Measurements from ENCODE around the gene NCKAP5L.
"Not testable (repeated sequence)": the region's sequence is repeated elsewhere in the genome, so short reads cannot be mapped to it uniquely, and the experiment has no call there.

NCKAP5L gene

DNA sequence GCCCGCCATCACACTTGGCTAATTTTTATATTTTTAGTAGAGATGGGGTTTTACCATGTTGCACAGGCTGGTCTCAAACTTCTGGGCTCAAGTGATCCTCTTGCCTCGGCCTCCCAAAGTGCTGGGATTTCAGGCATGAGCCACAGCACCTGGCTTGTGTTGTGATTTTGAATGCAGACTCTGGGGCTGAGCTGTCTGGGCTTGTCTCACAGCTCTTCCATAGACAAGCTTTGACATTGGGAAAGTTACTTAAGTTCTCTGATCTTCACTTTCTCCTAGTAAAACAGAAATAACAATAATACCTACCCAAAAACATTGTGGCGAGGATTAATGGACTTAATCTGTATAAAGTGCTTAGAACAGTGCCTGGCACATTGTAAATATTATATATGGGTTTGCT, 50.9 kb downstream of the NCKAP5L start:
- DNase-seq, result no peak

DNA sequence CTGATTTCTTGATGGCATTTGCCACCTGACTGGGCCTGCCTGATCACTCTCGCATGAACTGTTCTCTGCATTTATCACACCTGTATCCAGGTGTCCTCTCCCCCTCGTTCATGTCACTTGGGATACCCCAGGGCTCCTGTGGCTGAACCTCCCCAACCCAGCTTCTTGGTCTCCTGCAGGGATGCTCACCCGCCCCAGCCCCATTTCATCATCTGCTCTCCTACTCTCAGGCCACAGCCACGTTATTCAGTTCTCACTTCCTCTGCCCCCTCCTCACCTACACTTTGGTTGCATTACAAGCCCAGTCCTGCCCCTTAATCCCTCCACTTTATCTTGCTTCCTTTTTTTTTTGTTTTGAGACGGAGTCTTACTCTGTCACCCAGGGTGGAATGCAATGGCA, 51.4 kb downstream of the NCKAP5L start:
- no peak for DNase-seq

DNA sequence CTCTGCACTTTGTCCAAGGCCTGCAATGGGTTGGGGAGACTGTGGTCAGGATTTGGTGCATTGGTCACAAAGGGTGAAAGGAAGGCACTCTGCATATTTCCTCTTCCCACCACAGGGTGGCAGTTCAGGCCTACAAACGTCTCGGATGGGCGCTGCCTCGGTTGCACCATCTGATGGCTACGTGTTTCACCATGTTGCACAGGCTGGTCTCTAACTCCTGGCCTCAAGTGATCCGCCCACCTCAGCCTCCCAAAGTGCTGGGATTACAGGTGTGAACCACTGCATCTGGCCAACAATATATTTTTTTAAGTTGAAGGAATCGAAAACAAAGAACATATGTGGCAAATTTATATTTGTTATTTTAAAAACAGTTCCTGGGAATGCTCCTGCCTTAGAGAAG, 51.8 kb downstream of the NCKAP5L start:
- peak; percentile 82 for DNase-seq

DNA sequence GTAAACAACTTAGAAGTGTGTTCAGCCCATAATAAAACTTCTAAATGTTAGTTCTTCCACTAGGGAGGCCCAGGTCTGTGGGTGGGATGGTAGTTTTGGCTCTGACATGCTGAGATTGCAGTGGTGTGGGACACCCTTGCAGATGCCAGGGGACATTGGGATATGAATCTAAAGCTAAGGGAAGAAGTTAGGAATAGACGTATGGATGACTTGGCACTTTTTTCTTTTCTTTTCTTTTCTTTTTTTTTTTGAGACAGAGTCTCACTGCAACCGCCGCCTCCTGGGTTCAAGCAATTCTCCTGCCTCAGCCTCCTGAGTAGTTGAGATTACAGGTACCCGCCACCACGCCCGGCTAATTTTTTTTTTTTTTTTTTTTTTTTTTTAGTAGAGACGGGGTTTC, 55.1 kb downstream of the NCKAP5L start:
- DNase-seq, result not testable (repeated sequence)

DNA sequence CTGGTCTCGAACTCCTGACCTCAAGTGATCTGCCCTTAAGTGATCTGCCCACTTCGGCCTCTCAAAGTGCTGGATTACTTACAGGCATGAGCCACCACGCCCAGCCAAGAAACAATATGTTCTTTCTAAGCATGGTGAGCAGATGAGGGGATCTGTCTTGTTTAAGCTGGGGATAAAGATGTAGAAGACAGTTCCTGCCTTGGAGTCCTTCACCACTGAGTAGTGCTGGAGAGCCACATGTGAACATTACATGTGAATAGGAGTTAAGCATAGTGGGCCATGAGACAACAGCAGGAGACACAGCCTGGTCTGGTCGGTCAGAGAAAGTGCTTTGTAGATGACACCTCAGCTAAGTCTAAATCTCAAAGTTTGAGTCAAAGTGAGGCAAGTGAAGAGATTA, 60.9 kb downstream of the NCKAP5L start:
- no peak for DNase-seq

DNA sequence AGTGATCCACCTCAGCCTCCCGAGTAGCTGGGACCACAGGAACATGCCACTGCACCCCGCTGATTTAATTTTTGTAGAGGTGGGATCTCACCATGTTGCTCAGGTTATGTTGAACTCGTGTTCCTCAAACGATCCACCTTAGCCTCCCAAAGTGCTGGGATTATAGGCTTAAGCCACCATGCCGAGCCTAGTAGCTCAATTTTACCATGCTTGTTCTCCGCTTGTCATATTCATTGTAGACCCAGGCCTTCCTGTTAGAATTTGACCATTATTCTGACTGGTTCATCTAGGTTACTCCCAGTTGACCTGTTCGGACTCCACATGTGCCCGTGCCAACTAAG, 62.1 kb downstream of the NCKAP5L start:
- DNase-seq, result no peak

DNA sequence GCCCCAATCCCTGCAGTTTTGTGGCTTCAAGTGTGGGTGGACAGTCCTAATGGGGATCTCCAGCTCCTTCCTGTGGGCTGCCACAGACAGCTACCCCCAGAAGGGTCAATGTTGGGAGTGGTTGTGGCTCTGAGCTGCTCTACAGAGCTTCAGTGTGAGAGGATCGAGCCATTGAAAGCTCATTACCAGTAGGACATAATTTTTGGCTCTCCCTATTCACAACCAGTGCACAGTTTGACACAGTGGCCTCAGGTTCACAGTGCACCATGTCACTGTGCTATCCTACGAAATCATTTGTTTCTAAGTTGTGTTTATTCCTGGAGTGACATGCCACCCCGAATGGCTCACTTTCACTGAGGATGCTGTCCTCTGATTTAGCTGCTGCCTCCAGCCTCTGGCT, 64.1 kb downstream of the NCKAP5L start:
- no peak for DNase-seq

DNA sequence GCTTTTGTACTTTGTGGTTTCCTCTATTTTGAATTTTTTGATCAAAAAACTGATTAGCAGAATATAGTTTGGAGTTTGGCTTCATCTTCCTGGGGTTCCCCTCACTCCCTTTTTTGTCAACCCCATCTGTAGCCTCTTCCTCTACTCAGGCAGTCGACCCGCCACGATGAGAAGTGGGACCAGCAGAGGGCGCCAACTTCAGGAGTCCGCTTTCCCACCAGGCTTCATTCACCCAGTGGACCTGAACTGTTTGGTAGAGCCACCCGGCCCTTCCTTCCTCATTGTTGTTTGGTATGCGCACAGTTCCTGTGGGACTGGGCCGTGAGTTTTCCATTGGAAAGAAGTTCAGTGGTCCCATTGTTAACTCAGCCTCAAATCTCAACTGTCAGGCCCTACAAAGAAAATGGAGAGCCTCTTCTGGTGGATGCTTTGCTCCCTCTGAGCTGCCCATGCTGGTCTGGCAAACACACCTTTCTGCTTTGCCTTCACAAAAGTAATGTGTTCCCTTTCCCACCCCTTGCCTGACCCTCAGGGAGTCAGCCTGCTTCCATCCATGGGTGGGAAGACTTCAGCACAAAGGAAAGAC, 65.1 kb downstream of the NCKAP5L start:
- peak; percentile 86 for DNase-seq

DNA sequence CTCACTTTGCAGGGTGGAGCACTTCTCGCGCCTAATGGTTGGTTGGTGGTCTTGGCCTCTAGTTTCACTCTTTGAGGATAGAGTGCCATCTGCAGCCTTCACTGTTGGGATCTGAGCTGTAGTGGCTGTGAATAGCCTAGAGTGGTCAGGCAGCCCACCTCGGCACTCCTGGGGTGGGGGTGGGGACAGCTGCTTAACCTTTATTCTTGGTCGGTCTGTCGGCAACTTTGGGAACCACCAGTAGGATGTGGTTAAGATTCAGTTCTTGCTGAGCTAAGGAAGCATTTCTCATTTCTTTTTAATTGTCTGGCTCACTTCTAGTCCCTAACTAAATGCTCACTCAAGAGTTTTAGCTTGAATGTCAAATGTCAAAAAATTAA, 65.8 kb downstream of the NCKAP5L start:
- DNase-seq, result peak; percentile 29

DNA sequence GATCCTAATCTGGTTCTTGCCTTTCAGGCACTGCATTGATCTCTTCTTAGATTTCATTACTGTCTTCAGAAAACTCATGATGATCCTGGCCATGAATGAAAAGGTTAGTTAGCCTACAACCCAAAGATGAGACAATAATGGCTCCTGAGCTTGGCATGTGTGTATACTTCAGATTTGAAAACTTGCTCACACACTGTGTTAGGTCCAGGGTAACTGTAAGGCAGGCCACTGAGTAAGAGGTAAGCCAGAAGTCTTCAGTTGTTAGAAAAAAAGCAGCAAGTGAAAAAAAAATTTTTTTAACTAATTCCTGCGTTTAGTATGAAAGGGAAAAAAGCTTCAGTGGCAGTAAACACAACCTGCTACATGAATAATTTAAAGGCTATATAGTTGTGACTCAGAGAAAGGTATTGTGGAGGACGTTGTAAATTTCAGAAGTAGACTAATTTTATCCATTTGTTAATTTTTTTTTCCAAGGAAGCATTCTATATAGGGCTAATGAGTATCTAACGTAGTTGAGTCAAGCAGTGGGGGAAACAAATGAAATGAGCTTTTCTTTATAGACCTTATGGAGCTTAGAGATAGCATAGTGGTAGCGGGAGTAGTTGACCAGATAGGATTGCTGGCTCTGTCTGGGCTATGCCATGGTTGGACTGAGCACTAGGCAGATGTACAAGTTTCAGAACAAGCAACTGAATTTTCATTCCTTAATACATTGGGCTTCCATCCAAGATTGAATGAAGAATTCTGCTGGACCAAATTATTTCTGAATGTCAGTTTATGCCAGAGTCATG, 66.3 kb downstream of the NCKAP5L start:
- no peak for DNase-seq

DNA sequence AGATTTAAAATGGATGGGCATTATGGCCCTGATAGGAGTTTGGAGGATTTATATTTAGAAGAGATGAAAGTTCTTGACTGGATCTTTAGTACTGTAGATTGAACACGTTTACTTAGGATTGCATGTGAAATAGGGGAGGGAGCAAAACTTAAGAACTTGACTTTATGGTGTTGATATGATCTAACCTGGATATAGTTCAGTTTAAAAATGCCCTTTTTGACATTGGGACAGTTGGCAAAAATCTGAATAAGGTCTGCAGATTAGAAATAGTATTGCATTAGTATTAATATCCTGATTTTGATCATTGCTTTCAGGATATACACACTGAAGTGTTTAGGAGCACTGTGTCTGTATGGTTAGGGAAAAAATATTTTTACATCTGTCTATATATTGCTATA, 77.2 kb downstream of the NCKAP5L start:
- DNase-seq, result no peak

DNA sequence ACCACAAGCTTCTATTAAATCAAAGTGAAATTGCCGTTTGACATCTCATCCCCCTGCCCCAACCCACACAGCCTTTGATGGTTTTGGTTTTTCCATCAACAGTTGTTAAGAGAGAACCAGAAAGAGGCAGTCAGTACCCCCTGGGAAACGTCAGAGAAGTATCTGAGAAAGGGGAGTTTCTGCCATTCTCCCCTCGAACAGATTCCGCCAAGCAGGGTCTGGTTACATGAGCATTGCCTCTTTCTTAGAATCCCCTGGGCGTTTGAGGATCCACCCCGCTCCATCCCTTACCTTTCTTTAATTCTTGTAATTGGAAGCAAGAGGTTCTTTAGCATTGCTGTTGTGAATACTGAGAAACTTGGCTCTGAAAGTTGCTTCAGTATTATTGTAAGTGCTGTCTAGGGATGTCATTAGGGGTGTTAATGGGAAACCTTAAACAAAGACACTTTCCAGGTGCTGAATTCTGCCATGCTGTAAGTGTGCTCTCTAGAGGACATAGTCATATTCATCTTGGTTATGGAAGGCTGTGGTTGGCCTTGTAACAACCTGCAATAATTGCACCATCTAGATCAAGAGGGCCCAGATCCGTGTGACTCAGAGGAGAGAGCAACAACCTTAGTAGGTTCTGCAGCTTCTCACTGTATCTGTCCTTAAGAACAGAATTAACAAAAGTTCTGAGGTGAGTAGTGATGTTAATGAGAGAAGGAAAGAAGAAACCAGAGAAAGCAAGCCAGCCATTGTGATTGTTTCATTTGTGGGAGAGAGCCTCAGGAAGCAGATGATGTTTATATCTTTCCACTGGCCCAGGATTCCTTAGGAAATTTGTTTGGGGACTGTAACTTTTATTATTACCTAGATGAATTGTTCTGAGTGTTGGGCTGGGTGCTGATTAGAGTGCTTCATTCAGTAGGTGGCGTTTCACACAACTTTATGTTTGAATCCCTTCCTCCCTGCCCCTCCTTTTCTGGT, 77.9 kb downstream of the NCKAP5L start:
- peak; percentile 90 for DNase-seq

DNA sequence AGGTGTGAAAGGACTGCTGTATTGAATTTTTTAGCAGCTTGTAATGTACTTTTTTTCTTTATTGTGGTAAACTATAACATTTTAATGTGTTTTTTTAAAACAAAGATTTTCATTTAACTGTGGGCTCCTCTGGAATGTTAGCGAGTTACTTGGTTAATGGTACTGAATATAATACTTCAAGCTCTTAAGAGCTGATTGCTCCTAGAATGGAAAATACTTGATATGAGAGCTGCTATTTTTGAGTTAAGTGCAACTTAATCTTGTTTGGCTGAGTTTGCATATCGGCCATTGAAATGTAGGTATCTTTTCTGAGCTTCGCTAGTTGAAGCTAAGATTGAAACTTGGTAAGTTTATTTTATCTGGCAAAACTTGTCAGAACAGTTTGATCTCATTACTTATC, 79.4 kb downstream of the NCKAP5L start:
- DNase-seq, result no peak

DNA sequence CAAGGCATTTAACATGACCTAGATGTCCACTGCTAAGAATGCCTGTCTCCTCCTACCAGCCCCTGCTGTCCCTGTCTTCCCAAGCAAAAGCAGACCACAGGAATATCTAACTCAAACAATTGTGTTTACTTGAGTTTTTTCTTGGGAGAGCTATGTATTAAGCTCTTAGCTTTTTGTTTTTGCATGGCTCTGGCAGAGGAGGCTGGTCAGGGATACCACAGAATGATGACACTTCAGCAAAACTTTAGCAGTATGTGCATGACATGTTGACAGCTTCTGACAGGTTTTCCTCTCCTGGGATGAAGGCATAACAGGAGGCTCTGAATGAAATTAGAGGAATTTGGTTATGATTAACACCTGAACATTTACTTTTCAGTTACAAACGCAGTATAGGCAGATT, 79.9 kb downstream of the NCKAP5L start:
- no peak for DNase-seq

DNA sequence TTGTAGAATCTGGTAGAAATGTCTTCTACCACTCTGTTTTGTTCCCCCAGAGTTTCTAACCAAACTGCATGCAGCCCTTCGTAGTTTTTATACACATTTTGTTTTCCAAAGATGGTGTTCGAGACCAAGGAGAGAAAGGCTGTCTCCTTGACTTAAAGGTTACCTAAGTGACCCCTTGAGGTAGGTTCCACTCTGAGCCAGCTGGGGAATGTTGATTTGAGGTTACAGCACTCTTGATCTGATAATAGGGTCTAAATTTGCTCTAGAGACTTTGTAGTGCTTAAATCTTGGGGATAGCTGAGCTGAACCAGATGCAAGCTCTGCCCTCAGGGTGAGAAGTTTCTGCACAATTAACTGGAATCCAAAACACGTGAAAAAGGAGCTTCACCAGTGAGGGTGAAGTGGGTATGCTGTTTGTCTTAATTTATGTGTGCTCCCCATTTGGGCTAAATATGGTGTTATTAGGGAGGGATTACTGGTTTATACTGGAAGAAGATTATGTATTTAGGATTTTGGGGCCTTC, 83.8 kb downstream of the NCKAP5L start:
- no peak for DNase-seq

DNA sequence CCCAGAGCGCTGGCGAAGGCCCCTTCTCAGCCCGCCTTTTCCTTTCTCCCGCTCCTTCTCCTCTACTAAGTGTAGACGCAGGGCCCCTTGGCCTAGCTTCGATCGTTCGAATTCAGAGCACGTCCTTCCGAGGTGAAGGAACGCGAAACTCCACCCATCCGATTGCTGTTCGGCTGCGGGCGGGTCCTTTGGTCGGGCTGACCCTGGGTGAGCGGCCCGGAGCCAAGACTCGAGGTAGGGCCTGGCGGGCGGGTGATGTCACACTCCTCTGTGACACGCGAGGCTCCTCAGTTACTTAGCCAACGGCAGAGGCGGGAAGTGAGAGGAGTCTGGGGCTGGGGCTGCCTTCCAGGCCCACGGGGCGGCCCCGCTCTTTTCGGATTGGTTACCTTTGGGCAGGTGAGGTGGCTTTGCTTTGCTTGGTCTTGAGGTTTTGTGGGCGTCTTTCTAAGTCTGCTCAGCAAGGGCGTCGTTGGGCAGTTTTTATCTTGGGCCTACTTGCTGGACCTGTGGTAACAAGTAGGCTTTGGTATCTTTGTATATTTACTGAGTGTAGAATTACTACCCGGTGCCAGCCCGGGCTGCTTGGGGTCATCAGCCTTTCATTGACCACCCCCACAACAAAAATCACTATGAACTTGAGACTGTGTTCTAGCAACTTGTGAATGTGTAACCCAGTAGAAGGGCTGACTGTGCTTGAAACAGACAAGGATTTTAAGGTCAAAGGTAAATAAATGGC, 86.2 kb downstream of the NCKAP5L start:
- peak; percentile 94 for DNase-seq
